VCaP (cell line): ENCODE data around the gene PCGF2.

Experiments
- H3K27ac ChIP-seq: fragments of 450-650 bp; 2 replicates; pipeline ENCODE4 v1.5.1; 2017
- TF ChIP-seq, protein P1 (sequence below): fragments of 450-650 bp; conservative IDR thresholded peaks from 2 replicates; pipeline ENCODE4 v1.5.1; 2017; ENCODE audit warnings: mild to moderate bottlenecking, moderate library complexity

The PCGF2 gene

DNA sequence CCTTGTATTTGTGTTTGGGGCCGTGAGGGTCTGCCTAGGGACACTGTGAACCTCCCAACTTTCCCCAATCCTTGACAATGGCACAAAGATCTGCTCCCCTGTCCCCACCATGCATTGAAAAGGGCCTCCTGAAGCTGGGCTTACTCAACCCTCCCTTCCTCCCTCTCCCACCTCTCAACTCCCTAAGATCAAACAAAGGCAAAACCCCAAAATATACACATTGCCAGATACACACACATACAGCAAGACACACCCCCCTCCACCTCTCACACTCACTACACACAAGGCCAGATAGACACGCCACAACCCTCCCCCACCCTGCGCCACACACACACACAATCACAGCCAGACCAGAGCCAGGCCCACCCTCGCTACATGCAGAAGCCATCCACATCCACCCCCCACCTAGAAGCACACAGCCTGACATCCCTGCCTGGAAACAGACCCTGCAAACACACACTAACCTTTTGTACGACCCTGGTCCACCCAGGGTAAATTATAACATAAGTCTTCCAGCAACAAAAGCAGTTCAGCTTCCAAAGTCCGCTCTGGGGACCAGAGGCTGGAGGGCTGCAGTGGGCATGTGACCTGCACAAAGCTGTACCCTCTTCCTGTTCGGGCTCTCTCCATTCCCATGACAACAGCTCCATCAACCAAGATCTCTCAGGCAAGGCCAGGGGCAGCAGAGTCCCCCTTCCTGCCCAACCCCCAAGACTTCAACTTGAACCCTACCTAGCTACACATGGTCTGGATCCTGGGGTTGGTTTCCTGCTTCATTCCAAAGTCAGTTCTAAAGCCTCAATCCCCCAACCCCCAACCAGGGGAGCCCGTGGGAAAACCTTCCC is 1.9 kb downstream of the PCGF2 start:
- TF ChIP-seq, protein P1, sequence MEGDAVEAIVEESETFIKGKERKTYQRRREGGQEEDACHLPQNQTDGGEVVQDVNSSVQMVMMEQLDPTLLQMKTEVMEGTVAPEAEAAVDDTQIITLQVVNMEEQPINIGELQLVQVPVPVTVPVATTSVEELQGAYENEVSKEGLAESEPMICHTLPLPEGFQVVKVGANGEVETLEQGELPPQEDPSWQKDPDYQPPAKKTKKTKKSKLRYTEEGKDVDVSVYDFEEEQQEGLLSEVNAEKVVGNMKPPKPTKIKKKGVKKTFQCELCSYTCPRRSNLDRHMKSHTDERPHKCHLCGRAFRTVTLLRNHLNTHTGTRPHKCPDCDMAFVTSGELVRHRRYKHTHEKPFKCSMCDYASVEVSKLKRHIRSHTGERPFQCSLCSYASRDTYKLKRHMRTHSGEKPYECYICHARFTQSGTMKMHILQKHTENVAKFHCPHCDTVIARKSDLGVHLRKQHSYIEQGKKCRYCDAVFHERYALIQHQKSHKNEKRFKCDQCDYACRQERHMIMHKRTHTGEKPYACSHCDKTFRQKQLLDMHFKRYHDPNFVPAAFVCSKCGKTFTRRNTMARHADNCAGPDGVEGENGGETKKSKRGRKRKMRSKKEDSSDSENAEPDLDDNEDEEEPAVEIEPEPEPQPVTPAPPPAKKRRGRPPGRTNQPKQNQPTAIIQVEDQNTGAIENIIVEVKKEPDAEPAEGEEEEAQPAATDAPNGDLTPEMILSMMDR = no peak
- peak overlapping the region; percentile 92 for H3K27ac ChIP-seq

DNA sequence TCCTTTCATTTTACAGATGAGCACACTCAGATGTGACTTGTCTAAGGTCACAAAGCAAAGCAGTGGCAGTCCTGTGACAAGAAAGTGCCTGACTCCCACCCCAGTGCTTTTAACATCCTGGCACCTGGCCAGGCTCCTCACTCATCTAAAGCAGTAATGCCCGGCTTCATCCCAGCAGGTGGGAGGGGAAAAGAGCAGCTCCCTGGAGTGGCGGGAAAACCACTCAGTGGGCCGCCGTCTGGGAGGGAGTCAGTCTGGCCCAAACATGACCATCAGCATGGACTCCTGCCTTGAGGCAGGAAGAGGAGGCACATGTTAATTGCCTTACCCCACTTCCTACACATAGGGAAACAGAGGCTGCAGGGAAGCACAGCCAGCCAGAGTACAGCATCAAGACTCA is 2.6 kb downstream of the PCGF2 start:
- H3K27ac ChIP-seq = peak overlapping the region; percentile 92; the same call in 1 of the 2 replicates
- TF ChIP-seq, protein P1 = no peak

DNA sequence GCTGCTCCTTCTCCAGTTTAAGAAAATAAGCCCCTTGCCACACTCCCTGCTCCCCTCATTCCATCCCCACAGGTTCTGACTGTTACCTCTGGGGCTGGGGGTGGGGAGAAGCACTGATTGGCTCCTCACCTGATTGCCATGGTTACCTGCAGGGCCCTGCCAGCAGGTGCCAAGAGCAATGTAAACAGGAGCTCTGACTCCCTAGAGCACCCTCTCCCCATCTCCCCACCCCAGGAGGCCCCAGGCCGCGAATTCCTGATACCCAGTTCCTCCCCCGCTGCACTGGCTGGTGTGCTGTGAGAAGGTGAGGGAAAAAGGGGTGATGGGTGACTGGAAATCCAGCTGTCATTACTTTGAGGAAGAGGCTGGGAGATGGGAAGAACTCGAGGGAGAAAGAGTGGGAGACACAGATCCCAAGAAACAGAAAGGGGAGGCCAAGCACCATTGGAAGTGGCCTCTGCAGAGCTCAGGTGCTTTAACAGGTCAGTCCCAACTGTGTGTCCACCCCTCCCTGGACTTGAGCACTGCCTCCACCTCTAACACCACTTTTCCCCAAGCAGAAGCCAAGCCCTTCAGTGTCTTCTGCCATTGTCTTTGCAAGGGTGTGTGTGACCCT is 4.5 kb downstream of the PCGF2 start:
- peak overlapping the region; percentile 74 for H3K27ac ChIP-seq
- TF ChIP-seq, protein P1 = no peak

DNA sequence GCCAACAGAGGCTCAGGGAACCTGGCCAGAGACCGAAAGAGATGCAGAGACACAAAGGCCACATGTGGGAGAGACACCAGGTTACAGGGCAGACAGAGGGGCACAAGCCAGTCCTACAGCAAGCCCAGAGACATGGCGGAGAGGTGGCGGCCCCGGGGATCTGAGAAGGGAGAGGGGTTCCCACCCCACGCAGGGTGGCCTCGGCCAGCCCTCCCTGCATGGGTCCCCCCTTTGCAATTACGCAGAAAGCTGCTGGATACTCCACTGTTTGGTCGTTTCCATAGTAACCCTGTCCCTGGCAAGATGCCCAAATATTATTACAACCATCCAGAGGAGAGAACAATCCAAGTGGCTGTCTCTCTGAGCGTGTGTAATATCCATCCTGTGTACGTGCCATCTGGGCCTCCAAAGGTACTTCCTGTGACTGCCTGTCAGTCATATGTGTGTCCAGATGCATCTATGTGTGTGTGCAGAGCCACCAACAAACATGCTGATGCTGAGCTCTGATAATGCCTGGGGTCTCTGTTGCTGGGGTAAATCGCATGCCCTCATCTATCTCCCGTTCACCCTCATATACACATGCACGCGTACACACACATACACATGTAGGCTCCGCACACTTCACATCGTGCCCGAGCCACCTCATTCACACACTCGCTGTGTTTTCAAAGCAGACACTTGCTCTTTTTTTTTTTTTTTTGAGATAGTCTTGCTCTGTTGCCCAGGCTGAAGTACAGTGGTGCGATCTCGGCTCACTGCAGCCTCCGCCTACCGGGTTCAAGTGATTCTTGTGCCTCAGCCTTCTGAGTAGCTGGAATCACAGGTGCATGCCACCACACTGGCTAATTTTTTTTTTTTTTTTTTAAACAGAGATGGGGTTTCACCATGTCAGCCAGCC is 5.5 kb downstream of the PCGF2 start:
- TF ChIP-seq, protein P1 = no peak
- H3K27ac ChIP-seq = peak overlapping the region; percentile 74

DNA sequence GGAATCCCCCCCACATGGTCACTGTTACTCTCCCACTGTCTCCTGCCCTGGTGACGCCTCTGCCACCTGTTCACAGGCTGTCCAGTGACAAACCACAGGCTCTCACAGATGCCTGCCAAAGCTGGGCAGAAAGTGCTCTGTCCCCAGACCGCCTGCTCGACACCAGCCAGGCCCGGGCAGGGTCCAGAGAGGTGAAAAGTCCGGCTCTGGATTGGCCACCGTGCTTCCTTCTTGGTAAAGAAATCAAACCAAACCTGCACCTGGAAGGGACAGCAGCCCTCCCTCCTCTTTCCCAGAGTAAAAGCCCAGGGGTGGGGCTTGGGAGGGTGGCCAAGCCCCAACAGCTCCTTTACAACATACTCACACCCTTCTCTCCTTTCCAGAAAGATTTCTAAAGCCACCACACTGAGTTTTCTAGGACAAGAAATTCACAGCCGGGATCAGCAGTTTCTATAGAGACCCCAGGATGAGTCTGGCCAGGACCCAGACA is 6.2 kb downstream of the PCGF2 start:
- H3K27ac ChIP-seq = peak overlapping the region; percentile 74
- TF ChIP-seq, protein P1 = no peak

DNA sequence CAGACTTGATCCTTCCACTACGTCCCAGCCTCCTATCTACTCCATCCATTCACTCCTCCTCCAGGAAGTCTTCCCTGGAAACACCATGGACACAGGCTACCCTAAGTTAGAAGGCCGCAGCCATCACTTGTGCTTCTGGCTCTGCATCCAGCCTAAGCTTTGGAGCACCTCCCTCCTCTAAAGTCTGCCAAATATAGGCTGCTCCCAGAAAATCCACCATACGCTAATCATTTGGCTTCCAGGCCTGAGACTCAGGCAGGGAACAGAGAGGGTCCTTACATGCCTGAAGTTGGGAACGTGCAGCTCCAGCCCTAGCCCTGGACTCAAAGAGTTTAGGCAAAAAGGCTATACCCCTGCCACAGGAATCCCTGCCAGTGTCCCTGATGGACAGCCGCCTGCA is 6.7 kb downstream of the PCGF2 start:
- peak overlapping the region; percentile 74 for H3K27ac ChIP-seq
- TF ChIP-seq, protein P1 = no peak

DNA sequence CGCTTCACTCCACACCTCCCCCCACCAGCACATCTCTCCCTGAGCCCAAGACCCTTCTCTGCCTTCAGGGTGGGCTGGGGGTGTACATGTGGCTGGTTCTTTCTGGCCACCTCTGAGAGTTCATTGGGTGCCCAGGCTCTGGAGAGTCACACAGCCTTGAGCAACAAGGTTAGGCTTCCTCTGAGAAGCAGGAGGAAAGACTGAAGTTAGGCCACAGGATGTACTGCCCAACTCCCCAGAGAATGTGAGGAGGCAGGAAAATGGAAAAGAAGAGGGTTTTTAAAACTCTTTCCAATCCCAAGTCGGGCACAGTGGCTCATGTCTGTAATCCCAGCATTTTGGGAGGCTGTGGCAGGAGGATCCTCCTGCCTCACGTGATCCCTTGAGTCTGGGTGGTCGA is 7.3 kb downstream of the PCGF2 start:
- H3K27ac ChIP-seq = peak overlapping the region; percentile 74
- TF ChIP-seq, protein P1 = no peak
